ENCODE results near the gene SAMD4A.
"Not testable (repeated sequence)": the region's sequence is repeated elsewhere in the genome, so short reads cannot be mapped to it uniquely, and the experiment has no call there.

SAMD4A gene

DNA sequence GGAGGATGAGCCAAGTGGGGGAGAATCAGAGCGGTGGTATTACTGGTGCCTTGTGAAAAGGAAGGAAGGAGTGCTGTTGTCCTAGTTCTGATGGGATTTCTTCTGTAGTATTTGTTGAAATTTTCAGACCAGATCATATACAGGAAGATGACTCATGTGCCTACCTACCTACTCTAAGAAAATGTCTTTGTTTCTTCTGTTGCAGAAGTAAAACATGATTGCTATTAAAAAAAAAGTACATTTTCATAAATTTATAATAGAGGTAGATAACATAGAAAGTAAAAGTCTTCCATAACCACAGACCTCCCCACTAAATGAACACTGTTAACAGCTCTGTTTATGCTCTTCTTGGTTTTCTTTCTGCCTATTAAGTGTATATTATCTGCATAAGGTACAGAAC lies 26.9 kb downstream of the SAMD4A start:
- no peak for DNase-seq (ENCODE audit: low read depth in 2 of 2)

DNA sequence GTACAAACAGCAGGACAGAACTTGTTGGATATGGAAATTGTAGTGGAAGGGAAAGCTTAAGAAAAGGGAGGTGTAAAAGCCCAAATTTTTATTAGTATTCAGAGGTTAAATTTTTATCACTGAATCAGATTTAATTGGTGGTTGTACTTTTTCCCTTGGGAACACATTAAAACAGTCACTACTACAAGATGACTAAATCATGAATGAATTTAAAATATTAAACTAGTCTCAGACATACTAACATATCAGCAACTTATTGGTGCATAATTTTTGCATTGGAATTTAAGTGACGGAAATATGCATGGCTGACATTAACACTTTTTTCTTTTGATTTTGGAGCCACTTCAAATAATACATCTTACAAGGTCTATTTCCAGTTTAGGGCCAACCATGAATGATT lies 27.6 kb downstream of the SAMD4A start:
- no peak for DNase-seq (ENCODE audit: low read depth in 2 of 2)

GRCh38 chr14:54597795-54598443 lies 31.0 kb downstream of the SAMD4A start:
- DNase-seq (ENCODE audit: low read depth in 2 of 2), result no peak

DNA sequence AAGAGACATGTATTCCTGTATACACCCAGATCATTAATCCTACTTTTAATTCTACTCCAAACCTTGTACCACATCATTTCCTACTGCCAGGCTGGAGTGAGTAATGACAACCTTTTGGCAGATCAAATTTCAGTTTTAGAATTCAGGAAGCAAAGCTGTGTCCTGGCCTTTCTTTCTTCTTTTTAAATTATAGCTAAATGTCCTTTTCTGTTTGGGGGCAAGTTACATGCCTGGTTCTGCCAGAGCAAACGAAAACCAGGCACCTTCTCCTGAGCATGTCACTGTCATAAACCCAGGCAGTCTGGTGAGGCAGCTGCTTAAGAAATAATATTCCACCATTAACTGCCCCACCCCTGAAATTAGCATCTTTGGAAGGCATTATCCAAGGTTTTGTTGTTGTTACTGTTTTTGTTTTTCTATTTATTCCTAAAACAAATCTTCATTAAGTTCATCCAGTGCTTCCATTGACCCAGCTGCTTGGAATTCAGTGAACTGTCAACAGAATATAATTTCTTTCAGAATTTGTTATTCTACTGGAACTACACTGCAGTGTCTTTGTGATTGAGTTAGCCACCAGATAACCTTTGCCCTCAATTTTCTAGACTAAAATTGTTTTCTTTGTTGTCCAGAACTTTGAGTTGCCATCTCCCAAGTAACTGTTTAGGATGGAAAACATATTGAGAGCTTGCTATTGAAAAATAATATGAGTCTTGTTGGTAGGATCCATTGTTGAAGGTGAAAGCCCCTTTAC lies 33.2 kb downstream of the SAMD4A start:
- DNase-seq (ENCODE audit: low read depth in 2 of 2), result no peak

- DNase-seq (ENCODE audit: low read depth in 2 of 2), result no peak
These were observed 33.8 kb downstream of the SAMD4A start for GRCh38 chr14:54600717-54601109.

- DNase-seq (ENCODE audit: low read depth in 2 of 2), result no peak
These were observed 36.4 kb downstream of the SAMD4A start for GRCh38 chr14:54603362-54603761.

DNA sequence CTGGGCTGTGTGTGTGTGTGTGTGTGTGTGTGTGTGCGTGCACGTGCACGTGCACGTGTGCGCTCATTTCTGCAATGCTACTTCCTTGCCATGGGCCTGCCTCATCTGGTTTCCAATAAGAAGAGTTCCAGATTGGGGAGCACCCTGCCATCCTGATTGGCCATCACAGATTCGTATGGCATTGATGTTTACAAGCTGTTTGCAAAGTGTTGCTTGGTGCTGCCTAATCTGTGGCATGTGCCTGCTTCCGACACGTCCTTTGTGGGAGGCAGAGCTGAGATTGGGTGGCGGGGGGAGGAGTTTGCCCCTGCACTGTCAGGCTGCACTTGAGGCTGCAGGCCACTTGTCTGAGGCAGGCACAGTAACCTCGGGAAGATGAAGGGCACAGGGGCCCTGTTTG lies 39.2 kb downstream of the SAMD4A start:
- DNase-seq (ENCODE audit: low read depth in 2 of 2), result no peak

GRCh38 chr14:54606631-54607133 lies 39.8 kb downstream of the SAMD4A start:
- DNase-seq (ENCODE audit: low read depth in 2 of 2), result no peak

- no peak for DNase-seq (ENCODE audit: low read depth in 2 of 2)
These were observed 42.6 kb downstream of the SAMD4A start for GRCh38 chr14:54609576-54609975.

DNA sequence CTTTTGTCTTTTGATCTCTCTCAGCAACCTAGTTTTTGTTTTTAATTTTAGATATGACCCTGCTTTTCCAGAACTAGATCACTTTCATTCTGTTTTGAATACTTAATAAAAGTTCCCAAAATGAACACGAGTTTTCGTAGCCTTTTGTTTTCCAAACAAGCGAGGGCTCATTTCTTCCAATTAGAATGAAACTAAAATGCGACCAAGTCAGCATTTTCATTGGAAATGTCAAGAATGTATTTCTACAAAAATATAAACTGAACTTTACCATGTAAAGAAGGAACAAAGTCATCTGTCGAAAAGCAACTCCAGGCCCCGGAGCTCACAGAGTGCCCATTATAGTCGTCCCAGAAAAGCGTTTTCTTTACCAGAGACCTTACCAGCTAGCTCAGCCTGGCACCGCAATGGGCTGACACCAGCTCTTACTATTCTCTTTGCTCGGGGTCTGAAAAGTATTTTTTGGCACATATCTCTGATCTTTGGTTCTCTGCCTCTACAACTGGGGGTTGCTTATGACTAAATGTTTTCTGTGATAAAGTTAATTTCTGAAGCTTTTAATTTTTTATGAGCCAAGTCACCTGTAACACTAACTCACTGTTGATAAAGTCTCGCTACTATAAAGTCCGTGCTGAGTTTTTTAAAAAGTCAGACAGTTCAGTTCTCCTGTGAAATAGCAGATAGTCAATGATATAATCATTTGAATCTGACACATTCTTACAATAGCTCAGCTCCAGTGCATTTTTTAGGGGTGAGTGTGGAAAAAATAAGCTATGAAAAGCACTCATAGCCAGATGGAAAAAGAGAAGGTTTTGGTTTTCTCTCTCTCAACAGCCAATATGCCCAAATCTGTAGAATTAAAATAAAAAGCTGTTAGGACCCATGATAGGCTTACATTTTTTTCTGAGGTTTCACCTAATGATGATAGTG lies 43.4 kb downstream of the SAMD4A start:
- DNase-seq (ENCODE audit: low read depth in 2 of 2), result no peak

DNA sequence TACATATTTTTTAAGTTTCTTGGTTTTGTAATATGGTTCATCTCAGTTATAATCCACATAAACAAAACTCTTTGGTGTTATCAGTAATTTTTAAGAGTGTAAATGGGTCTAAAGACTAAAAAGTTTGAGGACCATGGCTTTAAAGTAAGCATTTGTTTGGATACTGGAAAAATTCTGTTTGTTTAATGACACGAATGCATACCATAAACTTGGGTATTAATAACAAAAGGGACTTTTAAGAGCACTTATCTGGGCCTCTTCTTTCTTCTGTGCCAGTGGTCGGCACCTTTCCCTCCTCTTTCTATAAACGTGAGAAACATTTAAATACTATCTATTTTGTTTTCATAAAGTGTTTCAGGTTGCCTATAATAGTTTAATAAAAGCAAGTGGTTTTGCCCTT lies 47.4 kb downstream of the SAMD4A start:
- no peak for DNase-seq (ENCODE audit: low read depth in 2 of 2)

DNA sequence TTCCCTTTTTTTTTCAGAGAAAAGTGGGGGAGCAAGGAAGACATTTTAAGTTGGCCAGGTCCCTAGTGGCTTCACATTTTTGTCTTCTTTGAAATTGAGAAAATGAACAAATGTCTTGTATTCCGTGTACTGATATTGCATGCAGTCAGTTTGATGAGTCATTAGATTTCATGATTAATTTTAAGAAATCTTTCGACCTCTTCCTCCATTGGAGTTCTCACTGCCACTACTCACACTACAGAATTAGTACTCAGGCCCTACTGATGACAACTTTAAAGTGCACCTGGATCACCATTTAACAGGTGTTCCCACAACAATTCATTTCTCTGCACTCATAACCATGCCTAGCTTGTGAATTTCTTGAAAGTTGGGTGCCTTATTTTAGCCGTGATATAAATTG lies 50.5 kb downstream of the SAMD4A start:
- DNase-seq (ENCODE audit: low read depth in 2 of 2), result no peak

DNA sequence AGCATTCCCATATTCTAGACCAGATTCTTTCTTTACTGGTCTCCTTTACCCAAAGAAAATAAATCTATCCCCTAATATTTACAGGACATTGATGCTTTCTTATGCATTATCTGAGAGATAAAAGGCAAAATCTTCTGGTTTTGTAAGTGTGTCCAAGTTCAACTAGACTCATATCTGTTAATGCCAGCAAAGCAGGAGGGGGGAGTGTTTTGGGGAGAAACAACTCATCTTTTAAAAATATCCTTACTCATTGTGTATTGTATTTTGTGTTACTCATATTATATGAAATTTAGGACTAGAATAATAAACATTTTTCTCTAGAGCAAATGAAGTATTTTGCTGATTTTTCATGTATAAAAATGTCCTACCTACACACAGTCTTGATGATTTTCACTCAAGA lies 54.8 kb downstream of the SAMD4A start:
- DNase-seq (ENCODE audit: low read depth in 2 of 2), result no peak

DNA sequence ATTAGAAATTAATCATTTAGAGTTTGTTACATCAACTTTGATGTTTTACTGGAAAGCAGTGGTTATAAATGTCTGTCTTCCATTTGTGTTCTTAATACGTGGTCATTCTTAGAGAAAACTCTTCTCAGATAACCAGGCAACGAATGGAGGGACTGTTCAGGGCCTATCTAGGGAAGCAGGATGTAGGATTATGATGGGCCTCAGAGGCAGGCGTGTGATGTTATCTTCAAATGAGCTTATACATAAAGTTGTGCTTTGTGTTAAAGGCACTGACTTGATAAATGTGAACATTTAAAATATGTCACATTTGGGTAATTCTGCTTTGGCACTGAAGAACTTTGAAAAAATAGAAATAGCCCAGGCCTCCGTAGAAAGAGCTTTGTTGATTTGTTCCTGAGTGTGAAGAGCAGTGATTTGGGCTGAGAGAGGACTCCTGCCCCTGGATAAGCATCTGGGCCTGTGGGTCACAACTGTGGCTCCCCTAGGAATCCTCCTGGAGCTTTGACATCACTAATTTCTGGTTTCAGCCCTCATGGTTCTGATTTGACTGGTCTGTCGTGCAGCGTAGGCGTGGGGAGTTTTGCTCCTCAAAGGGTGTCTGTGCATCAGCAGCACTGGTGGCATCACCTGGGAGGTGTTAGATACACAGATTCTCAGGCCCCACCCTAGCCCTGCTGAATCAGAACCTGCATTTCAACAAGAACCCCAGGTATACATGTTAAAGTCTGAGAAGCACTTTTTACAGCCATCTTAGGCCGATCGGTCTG lies 55.4 kb downstream of the SAMD4A start:
- DNase-seq (ENCODE audit: low read depth in 2 of 2), result peak; percentile 55 to 71

DNA sequence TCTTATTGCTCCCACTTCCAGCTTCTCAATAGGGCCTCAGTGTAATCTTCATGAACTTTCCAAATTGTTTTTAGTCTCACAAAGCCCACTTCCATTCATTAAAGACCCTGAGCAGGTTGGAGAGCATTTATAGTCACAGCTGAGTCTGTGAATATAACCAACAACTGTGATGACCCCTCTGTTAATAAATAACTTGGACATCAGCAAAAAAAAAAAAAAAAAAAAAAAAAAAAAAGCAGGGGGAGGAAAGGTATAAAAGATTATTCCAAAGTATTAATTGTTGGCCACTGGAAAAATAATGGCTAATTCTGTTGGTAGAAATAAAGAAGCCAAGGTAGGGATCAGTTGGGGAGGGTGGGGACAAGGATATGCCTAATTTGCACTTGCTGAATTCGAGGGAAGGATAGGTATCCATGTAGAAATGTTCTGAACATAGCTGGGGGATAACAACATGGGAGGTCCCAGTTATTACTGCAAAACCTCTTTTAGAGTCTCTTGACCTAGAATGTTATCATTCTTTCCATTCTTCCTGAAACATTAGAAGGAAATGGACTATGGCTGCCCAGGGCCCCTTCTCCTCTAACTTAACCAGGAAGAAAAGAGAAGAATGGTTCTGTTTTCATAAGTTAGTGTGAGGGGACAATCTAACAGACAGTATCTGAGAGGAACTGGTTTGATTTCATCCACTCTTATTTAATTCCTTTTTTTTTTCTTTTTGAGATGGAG lies 56.5 kb downstream of the SAMD4A start:
- DNase-seq (ENCODE audit: low read depth in 2 of 2), result no peak

- DNase-seq (ENCODE audit: low read depth in 2 of 2), result not testable (repeated sequence)
These were observed 57.1 kb downstream of the SAMD4A start for GRCh38 chr14:54624005-54624358.

DNA sequence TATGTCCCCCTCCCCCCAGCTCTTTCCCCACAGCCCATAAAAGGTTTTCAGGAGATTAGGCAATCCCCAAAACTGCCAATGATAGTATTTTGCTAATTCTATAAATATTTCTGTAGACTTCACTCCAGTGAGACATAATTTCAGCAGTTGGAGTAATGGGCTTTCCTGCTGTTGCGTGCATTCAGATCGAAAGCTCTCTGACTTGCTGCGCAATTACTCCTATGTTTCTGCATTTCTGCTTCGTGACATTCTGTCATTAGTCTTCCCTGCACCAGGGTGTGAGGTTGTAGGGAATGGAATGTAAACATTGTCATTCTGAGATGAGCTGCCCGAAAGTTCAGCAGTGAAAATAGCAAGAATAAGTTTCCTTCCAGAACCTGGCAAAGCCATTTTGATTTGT lies 58.2 kb downstream of the SAMD4A start:
- DNase-seq (ENCODE audit: low read depth in 2 of 2), result no peak

- no peak for DNase-seq (ENCODE audit: low read depth in 2 of 2)
These were observed 60.3 kb downstream of the SAMD4A start for GRCh38 chr14:54627219-54627539.

DNA sequence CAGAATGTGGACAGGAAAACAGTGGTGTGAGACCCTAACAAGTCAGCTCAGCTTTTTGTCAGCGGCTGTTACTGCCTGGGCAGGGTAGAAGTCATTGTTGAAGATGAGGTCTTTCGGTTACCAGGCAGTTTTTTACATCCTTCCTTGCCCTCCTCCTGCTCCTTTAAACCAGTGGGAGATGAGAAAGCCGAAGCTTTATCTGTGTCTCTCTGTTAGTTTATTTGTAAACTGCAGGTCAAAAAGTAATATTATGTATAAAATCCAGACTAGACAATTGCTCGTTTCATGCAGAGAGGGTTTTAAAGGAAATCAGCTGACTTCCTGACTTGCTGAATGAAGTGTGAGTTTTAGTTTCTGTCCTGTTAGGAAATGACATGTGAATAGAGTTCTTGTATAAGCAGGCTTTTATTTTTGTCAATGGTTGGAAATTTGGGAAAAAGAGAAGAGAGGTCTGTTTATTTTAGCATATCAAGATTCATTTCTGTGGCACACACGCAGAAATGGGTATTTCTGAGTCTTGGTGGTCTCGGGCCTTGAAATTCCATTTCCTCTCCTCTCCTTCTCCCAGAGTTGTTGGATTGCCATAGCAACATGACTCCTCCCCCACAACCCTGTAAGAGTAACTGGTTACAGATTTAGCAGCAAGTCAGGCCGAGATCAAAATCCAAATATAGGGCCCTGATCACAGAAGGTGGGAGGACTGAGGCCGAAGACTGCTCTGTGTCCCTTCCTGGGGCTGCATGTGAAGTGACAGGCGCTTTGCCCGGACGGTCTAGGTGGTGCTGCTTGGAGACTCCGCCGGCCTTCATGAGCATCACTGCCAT lies 60.8 kb downstream of the SAMD4A start:
- DNase-seq (ENCODE audit: low read depth in 2 of 2), result peak in 1 of 2 donors; percentile 22

DNA sequence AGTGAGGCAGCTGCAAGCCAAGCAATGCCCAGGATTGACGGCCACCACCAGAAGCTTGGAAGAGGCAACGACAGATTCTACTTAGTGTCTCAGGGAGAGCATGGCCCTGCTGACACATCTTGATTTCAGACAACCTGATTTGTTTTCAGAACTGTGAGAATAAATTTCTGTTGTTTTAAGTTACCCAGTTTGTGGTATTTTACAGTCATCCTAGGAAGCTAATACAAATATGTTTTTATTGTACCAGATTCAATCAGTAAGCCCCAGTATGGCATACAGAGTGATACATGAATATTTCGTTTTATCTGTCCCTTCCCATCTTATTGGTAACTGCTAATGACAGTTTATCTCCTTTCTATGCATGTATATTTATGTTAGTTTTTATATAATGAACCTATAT lies 62.3 kb downstream of the SAMD4A start:
- no peak for DNase-seq (ENCODE audit: low read depth in 2 of 2)

Data from stimulated activated CD4-positive, alpha-beta T cell treated with anti-CD3 and anti-CD28 coated beads, Interleukin-15, amount 100 ng/mL, for 48 hours (primary cell).